SK-N-SH (cell line): ENCODE results near the gene RPH3AL. TPM values are rescaled to one million over a fixed set of nuclear protein-coding genes. Genes with fewer than 3 reads are reported as not detected.

Experiments used
- CTCF ChIA-PET: fragments of 300-600, 350-600 bp; formaldehyde crosslinking; extraction: SDS; loops from one replicate; lab custom pipeline; 2021; lab: Yijun Ruan, JAX
- POLR2A ChIA-PET: fragments of 350-600 bp; sonication (Branson Sonifier 250); formaldehyde crosslinking; extraction: SDS; loops from one replicate; lab custom pipeline; 2020; ENCODE audit warnings: antibody characterized with exemption, inconsistent platforms; lab: Yijun Ruan, JAX
- DNase-seq: peaks from one replicate; pipeline ENCODE4 v3.0.0; 2012
- H2AFZ ChIP-seq: fragments of 200-600 bp; sonication (generic); 2 replicates; pipeline ENCODE4 v1.8.1; 2016; ENCODE audit warnings: antibody characterized with exemption, mild to moderate bottlenecking, low read depth
- H3F3A ChIP-seq: fragments of 200-600 bp; sonication (generic); replicated peaks from 2 replicates; pipeline ENCODE3; 2016; ENCODE audit warnings: antibody characterized with exemption, mild to moderate bottlenecking; ENCODE audit not compliant: insufficient read depth
- H3K27ac ChIP-seq, 2 experiments: fragments of 200-500 bp in 1 of 2; fragments of 200-600 bp in 1 of 2; sonication (Bioruptor generic) in 1 of 2; sonication (generic), shearing (Covaris generic) in 1 of 2; 2 replicates each; pipeline versions ENCODE4 v1.5.1 to v1.6.1; 2014 to 2016; ENCODE audit warnings: low read depth in 2 of 2, inconsistent platforms in 1 of 2, low read length in 1 of 2, mild to moderate bottlenecking in 1 of 2, mixed read lengths in 1 of 2
- H3K27me3 ChIP-seq: fragments of 200-600 bp; sonication (generic), shearing (Covaris generic); 2 replicates; pipeline ENCODE4 v1.6.1; 2016; ENCODE audit warnings: mixed run types; ENCODE audit not compliant: insufficient read depth
- H3K36me3 ChIP-seq, 2 experiments: fragments of 200-500 bp in 1 of 2; fragments of 200-600 bp in 1 of 2; sonication (Bioruptor generic) in 1 of 2; sonication (generic) in 1 of 2; replicated peaks in 1 of 2; 2 replicates each; pipeline versions ENCODE3 to v1.5.1; 2014 to 2016; ENCODE audit warnings: low read length in 1 of 2, mild to moderate bottlenecking in 1 of 2; ENCODE audit not compliant: insufficient read depth in 2 of 2, control insufficient read depth in 1 of 2
- H3K4me1 ChIP-seq, 2 experiments: fragments of 200-500 bp in 1 of 2; fragments of 200-600 bp in 1 of 2; sonication (Bioruptor generic) in 1 of 2; sonication (generic), shearing (Covaris generic) in 1 of 2; 2 replicates each; pipeline versions ENCODE4 v1.5.1 to v1.6.1; 2014 to 2016; ENCODE audit warnings: low read depth in 1 of 2, low read length in 1 of 2, mixed run types in 1 of 2; ENCODE audit not compliant: insufficient read depth in 2 of 2, control insufficient read depth in 1 of 2
- H3K4me2 ChIP-seq: fragments of 200-600 bp; sonication (generic), shearing (Covaris generic); 2 replicates; pipeline ENCODE4 v1.6.1; 2017; ENCODE audit warnings: mixed run types
- H3K4me3 ChIP-seq, 2 experiments: fragments of 200-500 bp in 1 of 2; fragments of 200-600 bp in 1 of 2; sonication (Bioruptor generic) in 1 of 2; sonication (generic), shearing (Covaris generic) in 1 of 2; 2 replicates each; pipeline versions ENCODE4 v1.5.1 to v1.8.1; 2014 to 2016; ENCODE audit warnings: low read depth in 2 of 2, inconsistent platforms in 1 of 2, low read length in 1 of 2, mild to moderate bottlenecking in 1 of 2, mixed read lengths in 1 of 2, moderate library complexity in 1 of 2
- H3K79me2 ChIP-seq: fragments of 200-600 bp; sonication (generic); 2 replicates; pipeline ENCODE4 v1.8.1; 2017; ENCODE audit warnings: mild to moderate bottlenecking; ENCODE audit not compliant: insufficient read depth
- H3K9ac ChIP-seq: fragments of 200-600 bp; sonication (generic); 2 replicates; pipeline ENCODE4 v1.6.1; 2017; ENCODE audit warnings: mixed run types
- H3K9me2 ChIP-seq: fragments of 200-600 bp; sonication (generic); 2 replicates; pipeline ENCODE4 v1.6.1; 2017; ENCODE audit warnings: mixed run types
- H3K9me3 ChIP-seq: fragments of 200-600 bp; sonication (generic); 2 replicates; pipeline ENCODE4 v1.6.1; 2017; ENCODE audit warnings: mixed run types, mild to moderate bottlenecking, moderate library complexity
- H4K20me1 ChIP-seq: fragments of 200-600 bp; sonication (generic); 2 replicates; pipeline ENCODE4 v1.6.1; 2017; ENCODE audit warnings: mild to moderate bottlenecking, mixed run types; ENCODE audit not compliant: insufficient read depth
- EP300 ChIP-seq, 2 experiments: IDR thresholded peaks; 2 replicates each; pipeline versions ENCODE4 v1.4.0 to v1.6.1; 2012; ENCODE audit warnings: borderline replicate concordance in 1 of 2, low read depth in 1 of 2, low read length in 1 of 2
- EZH2phosphoT487 ChIP-seq: fragments of 200-600 bp; sonication (generic); IDR thresholded peaks from 2 replicates; pipeline ENCODE4 v1.6.1; 2017; ENCODE audit warnings: low read depth, mixed run types, mild to moderate bottlenecking, antibody characterized with exemption, moderate library complexity, borderline replicate concordance
- FOXJ3 ChIP-seq: sonication (generic); formaldehyde crosslinking; IDR thresholded peaks from 2 replicates; pipeline ENCODE4 v1.5.1; 2020; ENCODE audit warnings: mild to moderate bottlenecking, missing genetic modification reagents
- FOXM1 ChIP-seq: IDR thresholded peaks from 2 replicates; pipeline ENCODE4 v1.4.0; 2012; ENCODE audit warnings: low read depth, mild to moderate bottlenecking
- GABPA ChIP-seq: IDR thresholded peaks from 2 replicates; pipeline ENCODE4 v1.4.0; 2012; ENCODE audit warnings: low read depth, mild to moderate bottlenecking
- GATA2 ChIP-seq: sonication (generic); formaldehyde crosslinking; IDR thresholded peaks from 2 replicates; pipeline ENCODE4 v1.5.0; 2020; ENCODE audit warnings: mild to moderate bottlenecking, missing genetic modification reagents
- MEF2A ChIP-seq: IDR thresholded peaks from 2 replicates; pipeline ENCODE4 v1.4.0; 2012; ENCODE audit warnings: low read depth, borderline replicate concordance
- MXI1 ChIP-seq: IDR thresholded peaks from 2 replicates; pipeline ENCODE4 v1.6.1; 2012; ENCODE audit warnings: mild to moderate bottlenecking, low read depth, low read length, improper control_type of control experiment
- POLR2AphosphoS5 ChIP-seq: IDR thresholded peaks from 2 replicates; pipeline ENCODE4 v1.6.1; 2012; ENCODE audit warnings: low read depth, low read length
- RAD21 ChIP-seq: IDR thresholded peaks from 2 replicates; pipeline ENCODE4 v1.6.1; 2012; ENCODE audit warnings: mild to moderate bottlenecking, low read length
- RCOR1 ChIP-seq: fragments of 150-350 bp; IDR thresholded peaks from 2 replicates; pipeline ENCODE4 v1.6.1; 2017; ENCODE audit warnings: antibody characterized with exemption, low read length
- RFX5 ChIP-seq: IDR thresholded peaks from 2 replicates; pipeline ENCODE4 v1.6.1; 2012; ENCODE audit warnings: mild to moderate bottlenecking, improper control_type of control experiment, low read length
- SIN3A ChIP-seq: IDR thresholded peaks from 2 replicates; pipeline ENCODE4 v1.6.1; 2012; ENCODE audit warnings: low read depth, mild to moderate bottlenecking, low read length, moderate library complexity, borderline replicate concordance
- TCF12 ChIP-seq: IDR thresholded peaks from 2 replicates; pipeline ENCODE4 v1.4.0; 2012
- TEAD4 ChIP-seq: IDR thresholded peaks from 2 replicates; pipeline ENCODE4 v1.4.0; 2012; ENCODE audit warnings: mild to moderate bottlenecking, borderline replicate concordance; ENCODE audit not compliant: insufficient read depth
- YY1 ChIP-seq: IDR thresholded peaks from 2 replicates; pipeline ENCODE4 v1.4.0; 2012; ENCODE audit warnings: low read depth, mild to moderate bottlenecking
- WGBS: methylation state at CpG from one replicate; pipeline ENCODE4 v1.1.6; 2017; ENCODE audit warnings: low lambda C conversion rate; 5-methylcytosine and 5-hydroxymethylcytosine counted together
- polyA plus RNA-seq, 3 experiments: library from polyadenylated mRNA; depleted of rRNA; stranded (reverse); fragments of >200 nt; gene quantifications; 2 replicates each; pipeline ENCODE4 v1.2.3, GENCODE V29; 2012
- TF ChIP-seq, protein P1 (sequence below): fragments of 150-350 bp; IDR thresholded peaks from 2 replicates; pipeline ENCODE4 v1.6.1; 2017; ENCODE audit warnings: antibody characterized with exemption, low read length, low read depth, borderline replicate concordance
- TF ChIP-seq, protein P2 (sequence below): IDR thresholded peaks from 2 replicates; pipeline ENCODE4 v1.4.0; 2012; ENCODE audit warnings: low read depth
- TF ChIP-seq, protein P3 (sequence below): IDR thresholded peaks from 2 replicates; pipeline ENCODE4 v1.6.1; 2012; ENCODE audit warnings: mild to moderate bottlenecking, low read depth, low read length, moderate library complexity
- TF ChIP-seq, protein P4 (sequence below): IDR thresholded peaks from 2 replicates; pipeline ENCODE4 v1.4.0; 2012; ENCODE audit warnings: low read depth, borderline replicate concordance

The RPH3AL gene
- polyA plus RNA-seq, 1 of the 3 experiments (the other 2 are of a cell fraction) = 2.9 TPM

DNA sequence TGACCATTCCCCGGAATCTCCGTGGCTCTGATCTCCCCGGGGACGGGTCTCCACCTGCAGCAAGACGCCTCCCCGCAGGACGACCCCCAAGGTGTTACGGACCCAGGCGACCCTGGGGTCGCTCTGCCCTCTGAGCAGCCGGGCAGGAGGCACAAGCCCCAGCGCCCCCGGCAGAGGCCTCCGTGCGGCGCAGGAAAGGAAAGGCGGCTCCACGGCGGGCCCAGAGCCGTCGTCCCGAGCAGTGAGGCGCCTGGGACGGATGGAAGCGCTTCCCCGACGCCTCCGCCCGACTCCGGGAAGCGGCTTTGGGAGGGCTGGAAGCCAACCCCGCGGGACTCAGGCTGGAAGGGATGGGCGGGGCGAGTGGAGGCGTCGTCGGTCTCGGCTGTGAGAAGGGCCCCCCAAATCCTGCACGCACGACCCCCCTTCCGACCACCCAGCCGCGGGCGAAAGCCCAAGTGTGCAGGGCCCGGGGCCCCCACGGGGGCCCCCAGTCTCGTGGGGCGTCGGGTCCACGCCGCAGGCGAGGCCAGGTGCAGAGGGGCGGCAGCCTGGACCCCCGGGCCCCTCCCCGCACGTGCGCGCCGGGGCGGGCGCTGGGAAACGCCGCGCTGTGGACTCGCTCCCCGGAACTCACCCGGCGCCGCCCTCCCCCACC, 32.7 kb upstream of the RPH3AL start:
- WGBS = 18% methylated on average over 10 of the region's 70 CpGs
- H4K20me1 ChIP-seq = no peaks in the 10 kb centered on the region
- no peaks in the 10 kb centered on the region for H3K9me3 ChIP-seq
- no peaks in the 10 kb centered on the region for H3K36me3 ChIP-seq
- peaks cover 5 to 22% of the 10 kb centered on the region in 2 experiments; a peak in 2 of 4 replicates for H3K4me1 ChIP-seq
- no peak overlapping the region for H3K27ac ChIP-seq
- no peaks in the 10 kb centered on the region for H3K27me3 ChIP-seq
- H2AFZ ChIP-seq = no peak overlapping the region
- TF ChIP-seq, protein P1, sequence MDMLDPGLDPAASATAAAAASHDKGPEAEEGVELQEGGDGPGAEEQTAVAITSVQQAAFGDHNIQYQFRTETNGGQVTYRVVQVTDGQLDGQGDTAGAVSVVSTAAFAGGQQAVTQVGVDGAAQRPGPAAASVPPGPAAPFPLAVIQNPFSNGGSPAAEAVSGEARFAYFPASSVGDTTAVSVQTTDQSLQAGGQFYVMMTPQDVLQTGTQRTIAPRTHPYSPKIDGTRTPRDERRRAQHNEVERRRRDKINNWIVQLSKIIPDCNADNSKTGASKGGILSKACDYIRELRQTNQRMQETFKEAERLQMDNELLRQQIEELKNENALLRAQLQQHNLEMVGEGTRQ = no peak
- no peak for TF ChIP-seq YY1
- TF ChIP-seq MEF2A = no peak
- no peak for TF ChIP-seq RCOR1
- TF ChIP-seq RFX5 = no peak
- TF ChIP-seq, protein P2, sequence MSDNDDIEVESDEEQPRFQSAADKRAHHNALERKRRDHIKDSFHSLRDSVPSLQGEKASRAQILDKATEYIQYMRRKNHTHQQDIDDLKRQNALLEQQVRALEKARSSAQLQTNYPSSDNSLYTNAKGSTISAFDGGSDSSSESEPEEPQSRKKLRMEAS = no peak
- no peak for TF ChIP-seq TCF12
- no peak for TF ChIP-seq GATA2 (CRISPR knock-in tag)
- TF ChIP-seq SIN3A = no peak
- TF ChIP-seq FOXM1 = no peak
- TF ChIP-seq, all 33 proteins: peak for 0
- Histone ChIP-seq H3F3A (no peaks in the 10 kb centered on the region), H3K4me2 (peak overlapping the region; percentile 74; the same call in 1 of the 2 replicates), H3K4me3 (peak overlapping the region; percentile 50 to 54), H3K79me2 (no peaks in the 10 kb centered on the region), H3K9me2 (no peaks in the 10 kb centered on the region), H3K9ac (no peak overlapping the region)
- peak; percentile 74 for DNase-seq
- ChIA-PET POLR2A (no interaction called here), CTCF (interaction anchor here (0.6 to 3.0 kb wide), 19 partner anchors 9 to 307 kb away, joined by 3 to 33 read pairs (median 5); partner anchors contain the start of gene RPH3AL)

DNA sequence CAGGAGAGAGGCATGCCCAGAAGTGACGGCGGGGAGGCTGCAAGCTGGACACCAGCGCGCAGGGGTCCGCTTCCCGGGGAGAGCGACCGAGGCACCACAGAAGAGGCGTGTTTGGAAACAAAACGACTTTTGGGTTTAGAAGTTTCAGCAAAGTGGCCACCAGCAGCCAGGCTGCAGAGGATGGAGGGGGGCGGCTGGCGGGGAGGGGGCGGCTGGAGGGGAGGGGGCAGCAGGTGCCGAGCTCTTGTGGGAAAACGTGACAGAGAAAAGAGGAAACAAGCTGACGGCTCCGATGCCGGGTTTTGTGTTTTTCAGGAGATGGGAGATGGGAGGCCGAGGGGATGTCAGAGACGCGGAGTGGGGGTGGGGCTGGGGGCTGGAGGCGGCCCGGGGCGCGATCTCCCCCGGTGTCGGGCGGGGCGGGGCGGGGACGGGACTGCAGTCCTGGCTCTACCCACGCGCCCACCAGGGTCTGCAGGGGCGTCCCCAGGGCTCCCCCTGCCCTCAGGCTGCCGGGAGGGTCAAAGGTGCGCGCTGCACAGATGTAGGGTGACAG, 32.1 kb upstream of the RPH3AL start:
- H3K9ac ChIP-seq = no peak overlapping the region
- no peaks in the 10 kb centered on the region for H3F3A ChIP-seq
- WGBS = 90% methylated on average over 21 of the region's 37 CpGs
- H3K79me2 ChIP-seq = no peaks in the 10 kb centered on the region
- H3K4me1 ChIP-seq = peaks cover 5 to 22% of the 10 kb centered on the region in 2 experiments; a peak in 2 of 4 replicates
- H3K4me2 ChIP-seq = no peak overlapping the region
- no peaks in the 10 kb centered on the region for H4K20me1 ChIP-seq
- no peak overlapping the region for H2AFZ ChIP-seq
- H3K9me2 ChIP-seq = no peaks in the 10 kb centered on the region
- CTCF ChIA-PET = interaction anchor here (1.0 to 1.5 kb wide), 3 partner anchors 27 to 229 kb away, joined by 3 to 6 read pairs (median 4); no protein-coding TSS in a partner anchor
- no peak overlapping the region for H3K27ac ChIP-seq
- H3K36me3 ChIP-seq = no peaks in the 10 kb centered on the region
- POLR2A ChIA-PET = interaction anchor here (0.6 kb wide), 1 partner anchor 12 kb away, joined by 4 read pairs; no protein-coding TSS in a partner anchor
- no peak overlapping the region for H3K4me3 ChIP-seq
- no peak for DNase-seq
- H3K9me3 ChIP-seq = no peaks in the 10 kb centered on the region
- H3K27me3 ChIP-seq = no peaks in the 10 kb centered on the region
- TF ChIP-seq, protein P3, sequence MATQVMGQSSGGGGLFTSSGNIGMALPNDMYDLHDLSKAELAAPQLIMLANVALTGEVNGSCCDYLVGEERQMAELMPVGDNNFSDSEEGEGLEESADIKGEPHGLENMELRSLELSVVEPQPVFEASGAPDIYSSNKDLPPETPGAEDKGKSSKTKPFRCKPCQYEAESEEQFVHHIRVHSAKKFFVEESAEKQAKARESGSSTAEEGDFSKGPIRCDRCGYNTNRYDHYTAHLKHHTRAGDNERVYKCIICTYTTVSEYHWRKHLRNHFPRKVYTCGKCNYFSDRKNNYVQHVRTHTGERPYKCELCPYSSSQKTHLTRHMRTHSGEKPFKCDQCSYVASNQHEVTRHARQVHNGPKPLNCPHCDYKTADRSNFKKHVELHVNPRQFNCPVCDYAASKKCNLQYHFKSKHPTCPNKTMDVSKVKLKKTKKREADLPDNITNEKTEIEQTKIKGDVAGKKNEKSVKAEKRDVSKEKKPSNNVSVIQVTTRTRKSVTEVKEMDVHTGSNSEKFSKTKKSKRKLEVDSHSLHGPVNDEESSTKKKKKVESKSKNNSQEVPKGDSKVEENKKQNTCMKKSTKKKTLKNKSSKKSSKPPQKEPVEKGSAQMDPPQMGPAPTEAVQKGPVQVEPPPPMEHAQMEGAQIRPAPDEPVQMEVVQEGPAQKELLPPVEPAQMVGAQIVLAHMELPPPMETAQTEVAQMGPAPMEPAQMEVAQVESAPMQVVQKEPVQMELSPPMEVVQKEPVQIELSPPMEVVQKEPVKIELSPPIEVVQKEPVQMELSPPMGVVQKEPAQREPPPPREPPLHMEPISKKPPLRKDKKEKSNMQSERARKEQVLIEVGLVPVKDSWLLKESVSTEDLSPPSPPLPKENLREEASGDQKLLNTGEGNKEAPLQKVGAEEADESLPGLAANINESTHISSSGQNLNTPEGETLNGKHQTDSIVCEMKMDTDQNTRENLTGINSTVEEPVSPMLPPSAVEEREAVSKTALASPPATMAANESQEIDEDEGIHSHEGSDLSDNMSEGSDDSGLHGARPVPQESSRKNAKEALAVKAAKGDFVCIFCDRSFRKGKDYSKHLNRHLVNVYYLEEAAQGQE = no peak
- TF ChIP-seq EZH2phosphoT487 = no peak
- TF ChIP-seq TEAD4 = no peak
- no peak for TF ChIP-seq SIN3A
- TF ChIP-seq, protein P4, sequence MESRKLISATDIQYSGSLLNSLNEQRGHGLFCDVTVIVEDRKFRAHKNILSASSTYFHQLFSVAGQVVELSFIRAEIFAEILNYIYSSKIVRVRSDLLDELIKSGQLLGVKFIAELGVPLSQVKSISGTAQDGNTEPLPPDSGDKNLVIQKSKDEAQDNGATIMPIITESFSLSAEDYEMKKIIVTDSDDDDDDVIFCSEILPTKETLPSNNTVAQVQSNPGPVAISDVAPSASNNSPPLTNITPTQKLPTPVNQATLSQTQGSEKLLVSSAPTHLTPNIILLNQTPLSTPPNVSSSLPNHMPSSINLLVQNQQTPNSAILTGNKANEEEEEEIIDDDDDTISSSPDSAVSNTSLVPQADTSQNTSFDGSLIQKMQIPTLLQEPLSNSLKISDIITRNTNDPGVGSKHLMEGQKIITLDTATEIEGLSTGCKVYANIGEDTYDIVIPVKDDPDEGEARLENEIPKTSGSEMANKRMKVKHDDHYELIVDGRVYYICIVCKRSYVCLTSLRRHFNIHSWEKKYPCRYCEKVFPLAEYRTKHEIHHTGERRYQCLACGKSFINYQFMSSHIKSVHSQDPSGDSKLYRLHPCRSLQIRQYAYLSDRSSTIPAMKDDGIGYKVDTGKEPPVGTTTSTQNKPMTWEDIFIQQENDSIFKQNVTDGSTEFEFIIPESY = no peak
- no peak for TF ChIP-seq EP300 (IDR thresholded peaks at IDR 0.05; ENCODE audit: borderline replicate concordance in 1 of 2, low read depth in 1 of 2, low read length in 1 of 2)
- no peak for TF ChIP-seq MXI1
- no peak for TF ChIP-seq GABPA
- no peak for TF ChIP-seq RAD21
- no peak for TF ChIP-seq GATA2 (CRISPR knock-in tag)
- TF ChIP-seq RFX5 = no peak
- no peak for TF ChIP-seq FOXJ3 (CRISPR knock-in tag)
- TF ChIP-seq POLR2AphosphoS5 = no peak
